Activated T-helper 1 cell treated with anti-CD3 and anti-CD28 coated beads, Interleukin-2, amount 50 U/mL, for 16 hours (primary cell): ENCODE measurements around the gene PROX1.

Experiments used
- DNase-seq, 2 donors: peaks; one replicate each; pipeline ENCODE4 v3.0.0-alpha.2; 2020; ENCODE audit warnings: low read depth in 1 of 2, low spot score in 1 of 2

Gene PROX1

GRCh38 chr1:214018386-214019268, 30.9 kb downstream of the PROX1 start:
- DNase-seq = no peak

- no peak for DNase-seq
These were observed 31.7 kb downstream of the PROX1 start for GRCh38 chr1:214019499-214019898.

- no peak for DNase-seq
These were observed 33.5 kb downstream of the PROX1 start for GRCh38 chr1:214021321-214021720.

GRCh38 chr1:214022229-214022791, 34.5 kb downstream of the PROX1 start:
- DNase-seq = no peak

- DNase-seq = no peak
These were observed 35.1 kb downstream of the PROX1 start for GRCh38 chr1:214022810-214023425.

- DNase-seq = no peak
These were observed 39.2 kb downstream of the PROX1 start for GRCh38 chr1:214026985-214027384.

- DNase-seq = no peak
These were observed 39.7 kb downstream of the PROX1 start for GRCh38 chr1:214027498-214027897.

GRCh38 chr1:214028095-214028494, 40.3 kb downstream of the PROX1 start:
- no peak for DNase-seq

- DNase-seq = no peak
These were observed 41.1 kb downstream of the PROX1 start for GRCh38 chr1:214028649-214029406.

GRCh38 chr1:214029796-214030195, 42.0 kb downstream of the PROX1 start:
- no peak for DNase-seq

GRCh38 chr1:214031267-214031650, 43.5 kb downstream of the PROX1 start:
- DNase-seq = no peak

GRCh38 chr1:214037468-214037867, 49.7 kb downstream of the PROX1 start:
- no peak for DNase-seq

GRCh38 chr1:214039394-214040018, 51.7 kb downstream of the PROX1 start:
- no peak for DNase-seq

- no peak for DNase-seq
These were observed 55.4 kb downstream of the PROX1 start for GRCh38 chr1:214043167-214043566.

GRCh38 chr1:214044438-214045214, 56.9 kb downstream of the PROX1 start:
- DNase-seq = no peak

GRCh38 chr1:214050513-214051401, 63.0 kb downstream of the PROX1 start:
- no peak for DNase-seq

GRCh38 chr1:214051786-214052185, 64.0 kb downstream of the PROX1 start:
- DNase-seq = no peak

GRCh38 chr1:214058076-214058475, 70.3 kb downstream of the PROX1 start:
- DNase-seq = no peak

- DNase-seq = no peak
These were observed 78.4 kb downstream of the PROX1 start for GRCh38 chr1:214066190-214066589.
